ENCODE measurements around the gene EDDM3A. TPM values are rescaled to one million over a fixed set of nuclear protein-coding genes. Genes with fewer than 3 reads are reported as not detected.

EDDM3A gene
- polyA plus RNA-seq, 1 of the 3 experiments (the other 2 are of a cell fraction), result not detected

GRCh38 chr14:20732979-20733635 lies 12.6 kb upstream of the EDDM3A start:
- Histone ChIP-seq H3K27ac (ENCODE audit: low read depth in 2 of 2, low read length in 1 of 2) (no peak overlapping the region), H3F3A (replicated peaks; ENCODE audit: insufficient read depth) (no peaks in the 10 kb centered on the region), H3K9ac (no peak overlapping the region), H4K20me1 (ENCODE audit: insufficient read depth) (no peaks in the 10 kb centered on the region), H3K79me2 (ENCODE audit: insufficient read depth) (no peaks in the 10 kb centered on the region), H3K4me1 (ENCODE audit: control insufficient read depth in 1 of 2, insufficient read depth in 2 of 2, low read depth in 1 of 2, low read length in 1 of 2) (no peaks in the 10 kb centered on the region), H2AFZ (ENCODE audit: low read depth) (no peak overlapping the region), H3K4me3 (ENCODE audit: low read depth in 2 of 2, low read length in 1 of 2) (no peak overlapping the region), H3K9me3 (no peaks in the 10 kb centered on the region), H3K9me2 (no peaks in the 10 kb centered on the region), H3K27me3 (ENCODE audit: insufficient read depth) (peaks cover 8% of the 10 kb centered on the region; the same call in 1 of the 2 replicates), H3K36me3 (replicated peaks in 1 of 2; ENCODE audit: control insufficient read depth in 1 of 2, insufficient read depth in 2 of 2, low read length in 1 of 2) (no peaks in the 10 kb centered on the region), H3K4me2 (no peak overlapping the region)
- DNase-seq, result no peak
- ChIA-PET POLR2A (no interaction called here), CTCF (no interaction called here)
- TF ChIP-seq NRF1 (IDR thresholded peaks at IDR 0.05; ENCODE audit: low read depth, low read length) (no peak), RXRA (IDR thresholded peaks at IDR 0.05; ENCODE audit: borderline replicate concordance, low read depth) (no peak), GATA2 (CRISPR knock-in tag; IDR thresholded peaks at IDR 0.05) (no peak), MEF2A (IDR thresholded peaks at IDR 0.05; ENCODE audit: borderline replicate concordance, low read depth) (no peak), EZH2phosphoT487 (IDR thresholded peaks at IDR 0.05; ENCODE audit: borderline replicate concordance, low read depth) (no peak), SIN3A (IDR thresholded peaks at IDR 0.05; ENCODE audit: borderline replicate concordance, low read depth, low read length) (no peak), YY1 (IDR thresholded peaks at IDR 0.05; ENCODE audit: low read depth) (no peak), CHD2 (IDR thresholded peaks at IDR 0.05; ENCODE audit: low read length, partially characterized antibody) (no peak), MXI1 (IDR thresholded peaks at IDR 0.05; ENCODE audit: low read depth, low read length) (no peak), TEAD4 (IDR thresholded peaks at IDR 0.05; ENCODE audit: borderline replicate concordance, insufficient read depth) (no peak), FOXJ3 (CRISPR knock-in tag; IDR thresholded peaks at IDR 0.05) (no peak), RFX5 (IDR thresholded peaks at IDR 0.05; ENCODE audit: low read length) (no peak), CTCF (IDR thresholded peaks at IDR 0.05) (no peak), TAF1 (IDR thresholded peaks at IDR 0.05; ENCODE audit: borderline replicate concordance, low read depth, low read length) (no peak), JUND (IDR thresholded peaks at IDR 0.05) (no peak), RCOR1 (IDR thresholded peaks at IDR 0.05; ENCODE audit: low read length) (no peak), RAD21 (IDR thresholded peaks at IDR 0.05; ENCODE audit: low read length) (no peak), USF1 (IDR thresholded peaks at IDR 0.05; ENCODE audit: borderline replicate concordance, low read depth) (no peak)
- TF ChIP-seq, protein P1, sequence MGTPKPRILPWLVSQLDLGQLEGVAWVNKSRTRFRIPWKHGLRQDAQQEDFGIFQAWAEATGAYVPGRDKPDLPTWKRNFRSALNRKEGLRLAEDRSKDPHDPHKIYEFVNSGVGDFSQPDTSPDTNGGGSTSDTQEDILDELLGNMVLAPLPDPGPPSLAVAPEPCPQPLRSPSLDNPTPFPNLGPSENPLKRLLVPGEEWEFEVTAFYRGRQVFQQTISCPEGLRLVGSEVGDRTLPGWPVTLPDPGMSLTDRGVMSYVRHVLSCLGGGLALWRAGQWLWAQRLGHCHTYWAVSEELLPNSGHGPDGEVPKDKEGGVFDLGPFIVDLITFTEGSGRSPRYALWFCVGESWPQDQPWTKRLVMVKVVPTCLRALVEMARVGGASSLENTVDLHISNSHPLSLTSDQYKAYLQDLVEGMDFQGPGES (IDR thresholded peaks at IDR 0.05; ENCODE audit: low read depth, low read length), result no peak
- TF ChIP-seq, protein P2, sequence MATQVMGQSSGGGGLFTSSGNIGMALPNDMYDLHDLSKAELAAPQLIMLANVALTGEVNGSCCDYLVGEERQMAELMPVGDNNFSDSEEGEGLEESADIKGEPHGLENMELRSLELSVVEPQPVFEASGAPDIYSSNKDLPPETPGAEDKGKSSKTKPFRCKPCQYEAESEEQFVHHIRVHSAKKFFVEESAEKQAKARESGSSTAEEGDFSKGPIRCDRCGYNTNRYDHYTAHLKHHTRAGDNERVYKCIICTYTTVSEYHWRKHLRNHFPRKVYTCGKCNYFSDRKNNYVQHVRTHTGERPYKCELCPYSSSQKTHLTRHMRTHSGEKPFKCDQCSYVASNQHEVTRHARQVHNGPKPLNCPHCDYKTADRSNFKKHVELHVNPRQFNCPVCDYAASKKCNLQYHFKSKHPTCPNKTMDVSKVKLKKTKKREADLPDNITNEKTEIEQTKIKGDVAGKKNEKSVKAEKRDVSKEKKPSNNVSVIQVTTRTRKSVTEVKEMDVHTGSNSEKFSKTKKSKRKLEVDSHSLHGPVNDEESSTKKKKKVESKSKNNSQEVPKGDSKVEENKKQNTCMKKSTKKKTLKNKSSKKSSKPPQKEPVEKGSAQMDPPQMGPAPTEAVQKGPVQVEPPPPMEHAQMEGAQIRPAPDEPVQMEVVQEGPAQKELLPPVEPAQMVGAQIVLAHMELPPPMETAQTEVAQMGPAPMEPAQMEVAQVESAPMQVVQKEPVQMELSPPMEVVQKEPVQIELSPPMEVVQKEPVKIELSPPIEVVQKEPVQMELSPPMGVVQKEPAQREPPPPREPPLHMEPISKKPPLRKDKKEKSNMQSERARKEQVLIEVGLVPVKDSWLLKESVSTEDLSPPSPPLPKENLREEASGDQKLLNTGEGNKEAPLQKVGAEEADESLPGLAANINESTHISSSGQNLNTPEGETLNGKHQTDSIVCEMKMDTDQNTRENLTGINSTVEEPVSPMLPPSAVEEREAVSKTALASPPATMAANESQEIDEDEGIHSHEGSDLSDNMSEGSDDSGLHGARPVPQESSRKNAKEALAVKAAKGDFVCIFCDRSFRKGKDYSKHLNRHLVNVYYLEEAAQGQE (IDR thresholded peaks at IDR 0.05; ENCODE audit: low read depth, low read length), result no peak
- whole genome bisulfite sequencing (ENCODE audit: low lambda C conversion rate), result 6% methylated on average over 6 of the region's 6 CpGs
